GM19328 (cell line): ENCODE measurements around the gene ITGB1.
"Not testable (repeated sequence)": the region's sequence is repeated elsewhere in the genome, so short reads cannot be mapped to it uniquely, and the experiment has no call there.

Experiments used
- ATAC-seq: cut with Tn5 transposase; IDR thresholded peaks from one replicate; pipeline ENCODE4 v1.9.1; 2021; ENCODE audit warnings: mild to moderate bottlenecking, moderate library complexity; ENCODE audit not compliant: unreplicated experiment

Gene ITGB1

DNA sequence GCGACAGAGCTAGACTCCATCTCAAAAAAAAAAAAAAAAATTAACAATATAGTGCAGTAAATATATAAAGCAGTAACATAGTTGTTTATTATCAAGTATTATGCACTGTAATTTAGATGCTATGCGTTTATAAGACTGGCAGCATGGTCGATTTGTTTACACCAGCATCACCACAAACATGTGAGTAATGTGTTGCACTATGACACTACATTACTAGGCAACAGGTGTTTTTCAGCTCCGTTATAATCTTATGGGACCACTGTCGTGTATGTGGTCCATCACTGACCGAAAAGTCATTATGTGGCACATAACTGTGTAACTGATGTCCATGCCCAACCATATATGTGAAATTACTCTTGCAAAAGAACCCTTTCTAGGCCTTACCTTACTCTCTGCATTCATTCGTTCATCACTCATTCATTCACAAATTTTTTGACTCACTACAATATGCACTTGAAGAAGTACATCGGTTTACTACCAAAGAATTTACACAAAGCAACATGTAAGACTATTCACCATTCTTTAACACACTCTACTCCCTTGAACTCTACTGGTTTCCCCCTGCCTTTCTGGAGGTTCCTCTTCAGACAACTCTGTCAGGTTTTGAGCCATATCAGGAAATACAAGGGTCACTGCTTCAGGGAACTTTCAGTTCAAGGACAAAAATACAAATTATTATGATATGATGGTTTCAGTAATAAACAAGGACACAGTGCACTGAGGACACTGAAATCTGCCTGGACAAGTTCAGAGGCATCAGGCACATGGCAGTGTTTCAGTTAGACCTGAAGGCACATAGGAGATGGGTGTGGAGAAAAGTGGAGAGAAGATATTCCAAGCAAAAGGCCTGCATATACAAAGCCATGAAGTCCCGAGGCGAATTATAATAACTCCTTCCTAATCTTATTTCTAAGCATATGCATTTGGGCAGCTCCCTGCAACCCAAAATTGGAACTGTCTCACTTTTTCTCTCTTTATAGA is 17.4 kb downstream of the ITGB1 start:
- ATAC-seq: no peak

DNA sequence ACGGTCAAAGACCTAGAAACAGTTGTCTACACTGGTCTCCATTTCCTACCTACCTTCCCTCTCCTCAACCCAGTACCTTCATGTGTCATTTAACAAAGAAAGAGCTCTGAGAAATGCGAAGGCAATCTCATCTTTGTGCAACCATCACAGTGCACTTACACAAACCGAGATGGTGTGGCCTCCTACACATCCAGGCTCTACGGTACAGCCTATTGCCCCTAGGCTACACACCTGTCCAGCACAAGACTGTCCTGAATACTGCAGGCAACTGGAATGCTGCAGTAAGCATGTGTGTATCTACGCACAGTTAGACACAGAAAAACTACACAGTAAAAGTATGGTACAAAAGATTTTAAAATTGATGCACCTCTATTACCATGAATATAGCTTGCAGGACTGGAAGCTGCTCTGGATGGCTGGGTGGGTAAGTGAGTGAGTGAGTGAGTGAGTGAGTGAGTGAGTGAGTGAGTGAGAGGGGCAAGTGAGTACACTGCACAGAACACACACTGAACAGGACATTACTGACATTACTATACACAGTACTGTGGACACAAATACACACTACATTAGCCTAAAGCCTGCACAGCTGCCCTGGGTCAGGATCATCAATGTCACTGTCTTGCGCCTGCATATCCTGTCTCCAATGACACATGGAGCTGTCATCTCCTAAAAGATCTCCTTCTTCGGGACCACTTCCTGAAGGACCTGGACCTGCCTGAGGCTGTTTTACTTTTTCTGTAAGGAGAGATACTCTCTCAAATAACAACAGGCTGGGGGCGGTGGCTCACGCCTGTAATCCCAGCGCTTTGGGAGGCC is 18.5 kb downstream of the ITGB1 start:
- no peak for ATAC-seq

DNA sequence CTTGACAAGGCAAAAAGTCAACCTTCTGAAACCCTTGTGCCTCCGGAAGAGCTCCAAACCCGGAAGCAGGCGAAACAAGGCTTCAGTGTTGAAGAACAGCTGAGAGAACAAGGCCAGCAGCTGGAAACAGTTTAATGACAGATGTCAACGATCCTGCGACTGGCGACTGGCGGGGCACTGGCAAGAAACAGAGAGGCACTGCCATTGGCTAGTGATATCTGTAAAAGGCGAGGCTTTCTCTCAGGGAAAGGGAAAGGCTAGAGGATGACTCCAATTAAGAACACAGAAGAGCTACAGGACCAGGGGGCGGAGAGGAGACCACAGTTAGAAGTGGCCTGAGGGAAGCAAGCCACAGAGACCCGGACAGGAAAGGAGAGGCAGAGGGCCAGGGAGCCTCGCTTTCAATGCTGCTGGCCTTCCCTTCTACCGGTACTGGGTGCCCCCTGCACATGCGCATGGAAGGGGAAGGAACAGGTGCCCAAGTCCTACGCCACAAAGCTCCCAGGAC is 19.4 kb downstream of the ITGB1 start:
- ATAC-seq: no peak

DNA sequence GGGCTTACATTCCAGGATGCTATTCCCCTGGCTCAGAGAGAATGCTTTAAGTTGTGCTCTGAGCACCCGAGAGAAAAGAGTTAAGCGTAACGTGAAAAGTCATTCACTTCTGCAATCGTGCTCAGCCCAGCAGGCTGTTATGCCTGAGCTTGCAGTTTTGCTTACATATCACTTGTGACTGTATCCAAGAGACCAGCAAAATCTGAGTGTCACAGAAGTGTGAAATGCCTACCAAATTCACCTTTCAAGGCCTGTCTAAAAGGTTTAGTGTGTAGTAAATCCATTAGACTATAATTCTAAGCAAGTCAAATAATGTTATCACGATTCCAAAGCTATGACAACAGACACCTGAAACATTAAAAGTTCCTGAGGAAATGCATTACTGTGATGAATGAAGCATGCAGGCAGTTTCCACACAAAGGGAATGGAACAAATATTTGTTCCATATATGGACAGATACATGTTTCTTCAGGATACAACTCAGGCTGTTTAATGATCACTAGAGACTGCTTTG is 20.1 kb downstream of the ITGB1 start:
- no peak for ATAC-seq

DNA sequence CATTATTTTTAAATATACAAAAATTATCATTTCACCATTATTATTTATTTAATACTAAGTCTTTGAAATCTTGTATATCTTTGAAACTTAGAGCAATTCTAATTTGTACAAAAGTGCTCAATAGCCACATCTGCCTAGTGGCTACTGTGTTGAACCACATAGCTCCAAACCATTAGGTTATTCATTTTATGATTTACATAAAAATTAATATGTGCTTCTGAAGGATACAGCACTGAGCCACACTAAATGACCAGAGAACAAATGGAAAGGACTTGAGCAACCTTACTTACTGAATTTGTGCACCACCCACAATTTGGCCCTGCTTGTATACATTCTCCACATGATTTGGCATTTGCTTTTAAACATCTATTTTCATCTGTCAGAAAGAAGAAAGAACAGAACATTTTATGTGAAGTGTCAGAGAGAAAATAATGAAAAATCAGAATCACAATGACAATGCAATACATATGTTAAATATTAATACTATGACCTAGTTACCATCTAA is 25.8 kb downstream of the ITGB1 start:
- no peak for ATAC-seq

DNA sequence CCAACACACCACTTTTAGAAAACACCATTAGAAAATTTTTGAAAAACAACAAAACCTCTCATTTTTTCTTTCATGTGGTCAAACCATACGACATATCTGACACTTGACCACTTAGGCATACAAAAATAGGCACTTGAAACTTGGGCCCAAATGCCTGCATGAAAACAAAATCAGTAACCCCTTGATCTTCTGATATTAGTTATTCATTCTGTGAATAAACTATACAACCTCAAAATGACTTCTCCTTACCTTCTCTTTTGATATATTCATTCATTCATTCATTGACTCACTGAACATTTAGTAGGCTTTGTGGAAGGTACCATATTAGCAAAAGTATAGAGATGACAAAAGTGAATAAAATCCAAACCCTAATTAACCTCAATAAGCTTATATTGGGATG is 26.4 kb downstream of the ITGB1 start:
- no peak for ATAC-seq

DNA sequence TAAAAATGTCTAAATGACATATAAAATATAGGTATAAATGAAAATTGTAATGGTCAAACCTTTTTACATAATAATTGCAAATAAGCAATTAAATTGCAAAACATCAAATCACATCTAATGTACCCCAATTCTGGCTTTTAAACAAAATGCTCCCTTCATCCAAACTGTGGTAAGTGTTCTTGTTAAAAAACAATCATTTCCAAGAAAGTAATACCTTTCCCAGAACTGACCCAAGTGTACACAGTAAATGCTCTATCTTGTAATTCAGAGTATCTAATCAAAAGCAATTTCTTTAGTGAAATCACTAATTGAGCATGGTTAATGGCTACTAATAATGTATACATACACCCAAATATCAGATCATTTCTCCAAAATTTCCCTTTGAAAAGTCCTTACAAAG is 28.0 kb downstream of the ITGB1 start:
- ATAC-seq: no peak

DNA sequence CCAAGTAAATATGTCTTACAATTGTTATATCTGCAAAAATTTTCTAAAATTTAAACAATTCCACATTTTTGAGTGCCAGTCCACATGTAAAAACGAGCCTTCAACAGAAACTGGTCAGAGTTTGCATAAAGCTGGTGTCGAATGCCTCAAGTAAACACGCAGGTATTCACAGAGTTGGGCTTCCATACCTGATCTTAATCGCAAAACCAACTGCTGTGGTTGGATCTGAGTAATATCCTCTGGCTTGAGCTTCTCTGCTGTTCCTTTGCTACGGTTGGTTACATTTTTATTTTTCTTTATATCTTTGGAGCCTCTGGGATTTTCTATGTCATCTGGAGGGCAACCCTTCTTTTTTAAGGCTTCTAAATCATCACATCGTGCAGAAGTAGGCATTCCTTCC is 28.4 kb downstream of the ITGB1 start:
- ATAC-seq: no peak

DNA sequence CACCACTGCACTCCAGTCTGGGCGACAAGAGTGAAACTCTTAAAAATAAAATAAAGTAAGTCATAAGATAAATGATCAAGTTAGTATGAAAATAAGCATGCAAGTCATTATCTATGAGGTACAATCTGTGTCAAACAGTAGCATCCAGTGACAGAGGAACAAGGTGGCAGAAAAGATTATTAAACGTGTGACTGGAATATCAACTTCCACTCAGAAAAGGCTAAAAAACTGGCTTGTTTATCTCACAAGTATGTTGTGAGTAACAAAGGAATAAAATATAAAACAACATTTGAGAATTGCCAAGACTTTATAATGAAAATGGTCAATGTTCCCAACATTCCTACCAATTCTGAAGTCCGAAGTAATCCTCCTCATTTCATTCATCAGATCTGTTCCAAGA is 30.3 kb downstream of the ITGB1 start:
- no peak for ATAC-seq

DNA sequence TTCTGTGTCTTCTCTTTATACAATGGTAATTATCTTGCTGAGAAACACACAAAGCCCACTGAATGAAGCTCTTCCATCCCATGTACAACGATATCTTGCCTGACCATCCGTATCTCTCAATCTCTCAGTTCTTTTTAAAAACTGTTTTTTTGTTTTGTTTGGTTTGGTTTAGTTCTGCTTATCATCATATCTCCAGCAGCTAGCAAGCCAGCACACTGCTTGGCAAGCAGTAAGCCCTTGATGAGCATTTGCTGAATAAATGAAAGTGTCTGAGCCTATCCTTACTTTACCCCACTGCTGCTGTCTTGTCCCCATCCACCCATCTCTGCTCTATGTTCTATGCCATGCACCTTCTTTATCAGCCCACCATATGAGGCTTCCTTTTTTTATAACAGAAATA is 34.2 kb downstream of the ITGB1 start:
- ATAC-seq: no peak

DNA sequence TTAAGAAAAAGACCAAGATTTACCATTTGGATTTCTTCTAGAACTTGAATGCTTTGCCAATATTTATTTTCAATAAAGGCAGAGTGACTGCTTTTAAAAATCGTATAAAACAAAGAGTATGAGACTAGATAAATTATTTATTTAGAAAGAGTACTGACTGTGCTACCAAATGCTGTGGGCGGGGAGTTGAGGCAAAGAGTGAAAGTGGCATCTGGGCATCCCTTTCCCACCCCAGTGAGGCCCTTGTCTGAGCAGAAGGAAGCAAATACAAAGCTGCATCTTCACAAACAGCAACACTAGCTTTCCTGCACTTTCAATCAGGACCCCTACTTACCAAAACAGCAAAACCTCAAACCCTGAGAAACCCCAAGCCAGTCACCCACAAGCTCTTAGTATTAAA is 34.9 kb downstream of the ITGB1 start:
- ATAC-seq: no peak

DNA sequence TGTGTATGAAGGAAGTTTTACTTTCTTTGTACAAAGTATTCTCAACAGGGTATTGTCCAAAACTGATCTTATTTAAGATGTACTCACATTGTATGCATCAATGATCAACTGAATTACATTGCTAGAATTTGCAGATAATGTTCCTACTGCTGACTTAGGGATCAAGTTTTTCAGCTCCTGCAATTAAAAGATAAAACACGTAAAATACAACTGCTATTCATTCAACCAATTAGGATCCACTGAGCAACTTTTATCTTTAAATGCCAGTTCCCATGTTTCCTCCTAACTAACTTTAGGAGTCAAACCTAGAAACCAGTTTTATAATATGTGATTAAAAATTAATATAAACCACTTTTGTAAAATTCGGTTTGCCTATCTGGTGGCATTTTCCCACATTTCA is 35.9 kb downstream of the ITGB1 start:
- no peak for ATAC-seq

DNA sequence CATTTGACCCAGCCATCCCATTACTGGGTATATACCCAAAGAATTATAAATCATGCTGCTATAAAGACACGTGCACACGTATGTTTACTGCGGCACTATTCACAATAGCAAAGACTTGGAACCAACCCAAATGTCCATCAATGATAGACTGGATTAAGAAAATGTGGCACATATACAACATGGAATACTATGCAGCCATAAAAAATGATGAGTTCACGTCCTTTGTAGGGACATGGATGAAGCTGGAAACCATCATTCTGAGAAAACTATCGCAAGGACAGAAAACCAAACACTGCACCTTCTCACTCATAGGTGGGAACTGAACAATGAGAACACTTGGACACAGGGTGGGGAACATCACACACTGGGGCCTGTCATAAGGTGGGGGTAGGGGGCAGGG is 40.2 kb downstream of the ITGB1 start:
- not testable (repeated sequence) for ATAC-seq

DNA sequence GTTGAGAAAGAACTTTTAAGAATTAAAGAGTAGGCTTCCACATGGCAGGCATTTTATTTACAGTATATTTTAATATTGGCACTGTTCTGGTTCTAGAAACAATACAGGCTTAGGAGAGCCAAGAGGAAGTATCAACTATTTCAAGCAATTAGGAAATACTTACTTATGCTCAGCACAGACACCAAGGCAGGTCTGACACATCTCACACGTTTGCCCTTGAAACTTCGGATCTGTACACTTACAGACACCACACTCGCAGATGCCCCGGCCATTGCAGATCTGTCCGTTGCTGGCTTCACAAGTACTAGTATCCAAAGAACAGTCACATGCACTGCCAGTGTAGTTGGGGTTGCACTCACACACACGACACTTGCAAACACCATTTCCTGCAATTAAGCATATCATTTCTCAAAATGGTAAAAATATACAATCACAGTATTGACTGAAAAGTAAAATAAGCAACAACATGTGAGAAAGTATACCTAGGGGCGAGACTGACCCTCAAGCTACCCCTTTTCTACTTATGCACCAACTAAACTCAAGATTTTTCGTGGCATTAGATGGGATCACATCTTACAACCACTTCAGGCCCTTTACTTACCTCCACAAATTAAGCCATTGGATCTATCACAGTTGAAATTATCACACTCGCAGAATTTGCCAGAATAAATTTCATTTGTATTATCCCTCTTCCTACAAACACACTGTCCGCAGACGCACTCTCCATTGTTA is 46.6 kb downstream of the ITGB1 start:
- ATAC-seq: no peak

DNA sequence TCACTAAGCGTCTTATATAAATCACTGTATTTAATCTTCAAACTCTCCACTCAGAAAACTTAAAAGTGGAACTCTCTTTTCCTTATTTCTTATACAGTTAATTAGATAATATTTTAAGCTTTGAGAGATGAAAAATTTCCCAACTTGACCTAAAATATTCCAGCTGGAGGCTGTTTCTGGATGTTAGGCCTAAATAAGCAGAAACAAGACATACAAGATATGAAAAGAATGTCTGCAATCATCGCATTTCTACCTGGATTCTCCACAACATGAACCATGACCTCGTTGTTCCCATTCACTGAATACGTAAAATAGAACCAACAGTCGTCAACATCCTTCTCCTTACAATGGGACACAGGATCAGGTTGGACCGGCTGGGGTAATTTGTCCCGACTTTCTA is 48.1 kb downstream of the ITGB1 start:
- ATAC-seq: not testable (repeated sequence)

DNA sequence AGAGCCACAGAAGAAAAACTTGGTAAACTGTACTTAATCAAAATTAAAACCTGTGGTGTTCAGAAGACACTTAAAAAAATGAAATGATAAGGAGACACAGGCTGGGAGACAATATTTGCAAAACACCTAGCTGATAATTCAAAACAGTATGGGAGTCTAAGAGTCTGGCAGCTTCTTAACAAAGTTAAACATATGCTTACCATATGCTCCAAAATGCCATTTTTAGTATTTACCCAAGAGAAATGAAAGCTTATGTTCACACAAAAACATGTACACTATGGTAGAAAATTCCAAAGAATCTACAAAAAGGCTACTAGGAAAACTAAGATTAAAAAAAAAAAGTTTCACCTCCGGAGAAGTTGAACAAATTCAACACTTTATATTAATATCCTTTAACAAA is 48.6 kb downstream of the ITGB1 start:
- ATAC-seq: no peak

DNA sequence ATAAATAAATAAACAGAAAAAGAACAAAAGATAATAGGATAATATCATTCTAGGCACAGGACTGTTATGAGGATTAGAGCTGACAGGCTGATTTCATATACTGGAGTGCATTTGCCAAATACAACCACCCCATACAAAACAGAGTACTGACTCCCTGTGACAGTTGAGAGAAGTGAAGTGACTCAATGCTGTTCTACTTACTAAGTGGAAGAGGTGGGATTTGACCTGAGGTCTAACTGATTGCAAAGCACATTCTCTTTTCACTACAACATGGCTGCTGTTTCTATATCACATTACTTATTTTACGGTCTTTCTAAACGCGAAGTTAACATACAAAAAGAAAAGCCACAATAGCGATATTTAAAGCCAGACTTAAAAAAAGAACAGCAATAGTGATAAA is 51.4 kb downstream of the ITGB1 start:
- no peak for ATAC-seq

DNA sequence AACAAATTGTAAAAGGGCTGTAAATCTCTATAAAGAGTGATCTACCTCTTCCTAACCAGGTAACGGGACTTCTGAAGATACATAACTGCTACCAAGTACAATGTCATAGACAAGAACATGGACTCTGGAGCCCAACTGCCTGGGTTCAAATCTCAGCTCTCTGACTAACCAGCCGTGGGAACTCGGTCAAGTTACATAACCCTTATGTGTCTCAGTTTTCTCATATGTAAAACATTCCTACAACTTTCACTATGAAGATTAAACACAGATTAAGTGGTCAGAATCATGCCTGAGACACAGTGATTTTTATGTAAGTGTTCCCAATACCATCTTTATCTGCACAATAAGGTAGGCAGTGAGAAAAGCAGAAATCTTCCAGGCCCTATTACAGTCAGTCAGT is 52.6 kb downstream of the ITGB1 start:
- ATAC-seq: no peak

DNA sequence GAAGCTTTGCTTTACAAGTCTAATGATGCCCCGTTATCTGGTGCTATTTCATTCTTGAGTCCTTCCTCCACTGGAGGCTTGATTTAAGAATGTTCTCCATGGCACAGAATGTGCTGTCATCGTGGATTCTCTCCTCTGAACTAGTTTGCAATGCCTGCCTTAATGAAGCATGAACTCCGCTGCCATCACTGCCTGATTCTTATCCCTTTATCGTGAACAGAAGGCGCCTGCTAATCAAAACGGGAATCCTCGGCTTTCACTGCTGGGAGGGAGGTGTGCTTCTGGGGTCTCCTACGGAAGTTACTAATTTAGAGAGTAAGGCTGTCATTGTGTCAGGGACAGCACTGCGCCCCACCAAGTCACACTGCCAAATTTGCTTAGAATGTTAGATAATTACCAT is 56.2 kb downstream of the ITGB1 start:
- no peak for ATAC-seq

DNA sequence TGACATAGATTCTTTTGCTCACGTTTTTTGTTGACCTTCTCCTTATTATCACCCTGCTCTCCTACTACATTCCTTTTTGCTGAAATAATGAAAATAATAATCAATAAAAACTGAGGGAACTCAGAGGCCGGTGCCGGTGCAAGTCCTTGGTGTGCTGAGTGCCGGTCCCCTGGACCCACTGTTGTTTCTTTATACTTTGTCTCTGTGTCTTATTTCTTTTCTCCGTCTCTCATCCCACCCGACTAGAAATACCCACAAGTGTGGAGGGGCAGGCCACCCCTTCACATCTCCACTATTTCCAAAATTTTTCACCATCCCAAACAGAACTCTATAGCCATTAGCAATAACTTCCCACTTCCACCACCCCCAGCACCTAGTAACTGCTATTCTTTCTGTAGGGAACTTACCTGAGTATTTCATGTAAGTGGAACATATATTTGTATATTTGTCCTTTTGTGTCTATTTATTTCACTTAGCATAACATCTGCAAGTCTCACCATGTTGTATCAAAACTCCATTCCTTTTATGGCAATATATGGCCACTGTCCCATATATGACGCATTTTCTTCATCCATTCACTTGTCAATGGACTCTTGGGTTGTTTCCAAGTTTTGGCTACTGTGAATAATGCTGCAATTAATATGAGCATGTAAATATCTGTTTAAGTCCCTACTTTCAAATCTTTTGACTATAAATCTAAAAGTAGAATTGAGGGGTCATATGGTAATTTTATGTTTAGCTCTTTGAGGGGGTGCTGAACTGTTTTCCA is 62.6 kb downstream of the ITGB1 start:
- not testable (repeated sequence) for ATAC-seq
